ENCODE results near the gene CSNK1G2.

The CSNK1G2 gene

GRCh38 chr19:1942078-1942933, 1.3 kb downstream of the CSNK1G2 start:
- H3K27ac ChIP-seq (ENCODE audit: insufficient read depth in 1 of 2, low read depth in 1 of 2, low read length in 2 of 2, poor library complexity in 1 of 2, severe bottlenecking in 2 of 2): peak overlapping the region; percentile 83 to 91
- no peaks in the 10 kb centered on the region for H3K9me3 ChIP-seq (ENCODE audit: control extremely low read depth in 1 of 5, control insufficient read depth in 4 of 5, insufficient read depth in 2 of 5, low read depth in 1 of 5, low read length in 4 of 5)
- H3K4me3 ChIP-seq (ENCODE audit: control insufficient read depth in 1 of 7, extremely low read depth in 1 of 7, insufficient read depth in 4 of 7, low read depth in 2 of 7, low read length in 6 of 7): peak overlapping the region; percentile 73 to 95 (median 82)
- peaks cover 0 to 4% (median under 1%) of the 10 kb centered on the region in 4 experiments for H3K36me3 ChIP-seq (ENCODE audit: control insufficient read depth in 4 of 4, insufficient read depth in 4 of 4, low read length in 3 of 4)
- CTCF ChIA-PET: interaction anchor here (0.8 to 1.6 kb wide), 2 partner anchors 12 to 28 kb away, joined by 3 to 7 read pairs; no protein-coding TSS in a partner anchor
- no peaks in the 10 kb centered on the region for H3K27me3 ChIP-seq (replicated peaks in 2 of 5; ENCODE audit: control insufficient read depth in 4 of 5, insufficient read depth in 5 of 5, low read length in 4 of 5)
- WGBS (ENCODE audit: insufficient coverage): 0% methylated on average over 21 of the region's 40 CpGs
- POLR2A ChIA-PET: interaction anchor here (0.6 to 1.6 kb wide), 10 partner anchors 12 to 788 kb away, joined by 3 to 6 read pairs (median 3); partner anchors contain the start of genes ADAT3 and SCAMP4
- peak; percentile 70 to 88 (median 88) for DNase-seq
- peaks cover 5 to 50% (median 40%) of the 10 kb centered on the region in 4 experiments for H3K4me1 ChIP-seq (ENCODE audit: control extremely low read depth in 1 of 4, control insufficient read depth in 4 of 4, insufficient read depth in 4 of 4, low read length in 3 of 4)

GRCh38 chr19:1942934-1943555, 2.1 kb downstream of the CSNK1G2 start:
- Histone ChIP-seq H3K36me3 (ENCODE audit: control insufficient read depth in 4 of 4, insufficient read depth in 4 of 4, low read length in 3 of 4) (peaks cover 0 to 8% (median under 1%) of the 10 kb centered on the region in 4 experiments), H3K27ac (ENCODE audit: insufficient read depth in 1 of 2, low read depth in 1 of 2, low read length in 2 of 2, poor library complexity in 1 of 2, severe bottlenecking in 2 of 2) (peak overlapping the region; percentile 50 to 91), H3K4me3 (ENCODE audit: control insufficient read depth in 1 of 7, extremely low read depth in 1 of 7, insufficient read depth in 4 of 7, low read depth in 2 of 7, low read length in 6 of 7) (peak overlapping the region; percentile 73 to 95 (median 82)), H3K9me3 (ENCODE audit: control extremely low read depth in 1 of 5, control insufficient read depth in 4 of 5, insufficient read depth in 2 of 5, low read depth in 1 of 5, low read length in 4 of 5) (no peaks in the 10 kb centered on the region), H3K27me3 (replicated peaks in 2 of 5; ENCODE audit: control insufficient read depth in 4 of 5, insufficient read depth in 5 of 5, low read length in 4 of 5) (no peaks in the 10 kb centered on the region), H3K4me1 (ENCODE audit: control extremely low read depth in 1 of 4, control insufficient read depth in 4 of 4, insufficient read depth in 4 of 4, low read length in 3 of 4) (peaks cover 5 to 56% (median 45%) of the 10 kb centered on the region in 4 experiments)
- ChIA-PET CTCF (interaction anchor here (0.8 to 1.6 kb wide), 2 partner anchors 11 to 27 kb away, joined by 3 to 7 read pairs; no protein-coding TSS in a partner anchor), POLR2A (interaction anchor here (0.6 to 1.6 kb wide), 3 partner anchors 12 to 619 kb away, joined by 3 to 5 read pairs (median 3); no protein-coding TSS in a partner anchor)
- under 1% methylated on average over 17 of the region's 21 CpGs for WGBS (ENCODE audit: insufficient coverage)
- peak in 2 of 3 donors; percentile 20 to 28 for DNase-seq

DNA sequence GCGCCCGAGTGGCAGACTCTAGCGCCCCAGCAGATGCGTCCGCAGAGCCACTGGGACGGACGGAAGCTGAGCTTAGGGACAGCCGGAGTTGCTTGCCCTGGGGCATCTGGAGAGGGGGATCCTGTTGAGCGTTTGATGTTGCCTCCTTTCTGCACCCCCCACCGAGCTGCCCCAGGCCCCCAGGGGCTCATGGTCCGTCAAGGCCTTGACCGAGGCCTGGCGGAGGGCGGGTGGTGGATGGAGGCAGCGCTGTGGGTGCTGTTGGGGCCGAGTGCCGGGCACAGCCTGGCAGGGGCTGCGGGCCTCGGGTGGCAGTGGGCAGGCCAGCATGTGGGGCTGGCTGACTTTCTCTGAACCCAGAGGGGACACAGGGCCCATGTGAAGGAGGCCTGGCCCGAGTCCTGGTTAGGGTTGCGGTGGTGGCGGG, 2.7 kb downstream of the CSNK1G2 start:
- CTCF ChIA-PET: interaction anchor here (1.6 kb wide), 1 partner anchor 10 kb away, joined by 7 read pairs; no protein-coding TSS in a partner anchor
- no peaks in the 10 kb centered on the region for H3K9me3 ChIP-seq (ENCODE audit: control extremely low read depth in 1 of 5, control insufficient read depth in 4 of 5, insufficient read depth in 2 of 5, low read depth in 1 of 5, low read length in 4 of 5)
- POLR2A ChIA-PET: interaction anchor here (0.6 to 0.7 kb wide), 2 partner anchors 13 to 78 kb away, joined by 3 to 5 read pairs; no protein-coding TSS in a partner anchor
- H3K4me1 ChIP-seq (ENCODE audit: control extremely low read depth in 1 of 4, control insufficient read depth in 4 of 4, insufficient read depth in 4 of 4, low read length in 3 of 4): peaks cover 5 to 60% (median 48%) of the 10 kb centered on the region in 4 experiments
- peak overlapping the region in 5 of 7 experiments; percentile 73 to 95 (median 82) for H3K4me3 ChIP-seq (ENCODE audit: control insufficient read depth in 1 of 7, extremely low read depth in 1 of 7, insufficient read depth in 4 of 7, low read depth in 2 of 7, low read length in 6 of 7)
- peak in 1 of 3 donors; percentile 6 for DNase-seq
- H3K27me3 ChIP-seq (replicated peaks in 2 of 5; ENCODE audit: control insufficient read depth in 4 of 5, insufficient read depth in 5 of 5, low read length in 4 of 5): no peaks in the 10 kb centered on the region
- 83% methylated on average over 17 of the region's 22 CpGs for WGBS (ENCODE audit: insufficient coverage)
- H3K27ac ChIP-seq (ENCODE audit: insufficient read depth in 1 of 2, low read depth in 1 of 2, low read length in 2 of 2, poor library complexity in 1 of 2, severe bottlenecking in 2 of 2): peak overlapping the region in 1 of 2 experiments; percentile 91
- peaks cover 0 to 9% (median under 1%) of the 10 kb centered on the region in 4 experiments for H3K36me3 ChIP-seq (ENCODE audit: control insufficient read depth in 4 of 4, insufficient read depth in 4 of 4, low read length in 3 of 4)

- CTCF ChIA-PET: interaction anchor here (1.3 to 1.4 kb wide), 2 partner anchors 15 to 17 kb away, joined by 4 to 5 read pairs; no protein-coding TSS in a partner anchor
- POLR2A ChIA-PET: interaction anchor here (0.6 kb wide), 1 partner anchor 78 kb away, joined by 3 read pairs; no protein-coding TSS in a partner anchor
- Histone ChIP-seq H3K27ac (ENCODE audit: insufficient read depth in 1 of 2, low read depth in 1 of 2, low read length in 2 of 2, poor library complexity in 1 of 2, severe bottlenecking in 2 of 2) (peak overlapping the region in 1 of 2 experiments; percentile 91), H3K9me3 (ENCODE audit: control extremely low read depth in 1 of 5, control insufficient read depth in 4 of 5, insufficient read depth in 2 of 5, low read depth in 1 of 5, low read length in 4 of 5) (no peaks in the 10 kb centered on the region), H3K27me3 (replicated peaks in 2 of 5; ENCODE audit: control insufficient read depth in 4 of 5, insufficient read depth in 5 of 5, low read length in 4 of 5) (no peaks in the 10 kb centered on the region), H3K4me1 (ENCODE audit: control extremely low read depth in 1 of 4, control insufficient read depth in 4 of 4, insufficient read depth in 4 of 4, low read length in 3 of 4) (peaks cover 5 to 67% (median 53%) of the 10 kb centered on the region in 4 experiments), H3K36me3 (ENCODE audit: control insufficient read depth in 4 of 4, insufficient read depth in 4 of 4, low read length in 3 of 4) (peaks cover 0 to 15% (median 1%) of the 10 kb centered on the region in 4 experiments), H3K4me3 (ENCODE audit: control insufficient read depth in 1 of 7, extremely low read depth in 1 of 7, insufficient read depth in 4 of 7, low read depth in 2 of 7, low read length in 6 of 7) (peak overlapping the region in 4 of 7 experiments; percentile 26 to 95 (median 80))
- WGBS (ENCODE audit: insufficient coverage): 85% methylated on average over 30 of the region's 42 CpGs
- peak in 2 of 3 donors; percentile 38 to 42 for DNase-seq
Measured at GRCh38 chr19:1944088-1944915, 3.3 kb downstream of the CSNK1G2 start.

GRCh38 chr19:1944916-1945561, 4.1 kb downstream of the CSNK1G2 start:
- peaks cover 5 to 63% (median 47%) of the 10 kb centered on the region in 4 experiments for H3K4me1 ChIP-seq (ENCODE audit: control extremely low read depth in 1 of 4, control insufficient read depth in 4 of 4, insufficient read depth in 4 of 4, low read length in 3 of 4)
- no peaks in the 10 kb centered on the region for H3K27me3 ChIP-seq (replicated peaks in 2 of 5; ENCODE audit: control insufficient read depth in 4 of 5, insufficient read depth in 5 of 5, low read length in 4 of 5)
- peaks cover 0 to 21% (median 4%) of the 10 kb centered on the region in 4 experiments for H3K36me3 ChIP-seq (ENCODE audit: control insufficient read depth in 4 of 4, insufficient read depth in 4 of 4, low read length in 3 of 4)
- CTCF ChIA-PET: interaction anchor here (1.1 to 1.4 kb wide), 4 partner anchors 14 to 46 kb away, joined by 4 to 5 read pairs (median 4); no protein-coding TSS in a partner anchor
- no peak for DNase-seq
- POLR2A ChIA-PET: no interaction called here
- H3K9me3 ChIP-seq (ENCODE audit: control extremely low read depth in 1 of 5, control insufficient read depth in 4 of 5, insufficient read depth in 2 of 5, low read depth in 1 of 5, low read length in 4 of 5): no peaks in the 10 kb centered on the region
- 95% methylated on average over 20 of the region's 30 CpGs for WGBS (ENCODE audit: insufficient coverage)
- H3K27ac ChIP-seq (ENCODE audit: insufficient read depth in 1 of 2, low read depth in 1 of 2, low read length in 2 of 2, poor library complexity in 1 of 2, severe bottlenecking in 2 of 2): no peak overlapping the region
- H3K4me3 ChIP-seq (ENCODE audit: control insufficient read depth in 1 of 7, extremely low read depth in 1 of 7, insufficient read depth in 4 of 7, low read depth in 2 of 7, low read length in 6 of 7): no peak overlapping the region
